Adrenal gland (tissue), 5 donors: ENCODE data around the gene TRIOBP.

Experiments used
- POLR2A ChIP-seq, 2 donors: fragments of 450-650 bp; IDR thresholded peaks; one replicate each; pipeline ENCODE4 v1.6.1; 2017; ENCODE audit warnings: antibody characterized with exemption in 2 of 2, mild to moderate bottlenecking in 2 of 2, moderate library complexity in 1 of 2
- TF ChIP-seq, protein P1 (sequence below), 6 experiments: fragments of 450-650 bp in 4 of 6; fragments of 200-600 bp in 2 of 6; sonication (generic) in 1 of 6; IDR thresholded peaks; 1 replicate in 5 of 6; 2 replicates in 1 of 6; pipeline versions ENCODE4 v1.5.1 to v1.8.0; 2016 to 2021; ENCODE audit warnings: antibody characterized with exemption in 6 of 6, mild to moderate bottlenecking in 2 of 6, moderate library complexity in 1 of 6
- donor health status: DM: no; HTN: no; CAD: no.

DNA sequence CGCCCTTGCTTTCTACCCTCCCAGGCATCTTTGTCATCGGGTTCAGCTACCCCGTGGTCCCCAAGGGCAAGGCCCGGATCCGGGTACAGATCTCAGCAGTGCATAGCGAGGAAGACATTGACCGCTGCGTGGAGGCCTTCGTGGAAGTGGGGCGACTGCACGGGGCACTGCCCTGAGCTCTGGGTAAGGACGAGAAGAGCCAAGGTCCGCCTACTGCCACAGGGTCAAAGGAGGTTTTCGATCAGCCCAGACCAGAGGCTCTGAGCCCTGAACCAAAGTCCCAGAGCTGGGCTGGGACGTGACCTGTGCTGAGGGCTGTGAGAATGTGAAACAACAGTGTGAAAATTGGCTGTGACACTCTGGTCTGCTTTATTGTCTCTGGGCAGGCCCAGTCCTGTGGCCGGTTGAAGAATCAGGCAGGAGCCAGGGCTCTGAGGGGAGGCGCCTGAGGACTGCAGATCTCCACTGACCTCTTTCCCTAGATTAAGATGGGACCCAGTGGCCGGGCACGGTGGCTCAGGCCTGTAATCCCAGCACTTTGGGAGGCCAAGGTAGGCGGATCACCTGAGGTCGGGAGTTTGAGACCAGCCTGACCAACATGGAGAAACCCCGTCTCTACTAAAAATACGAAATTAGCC lies 119.8 kb downstream of the TRIOBP start:
- TF ChIP-seq, protein P1, sequence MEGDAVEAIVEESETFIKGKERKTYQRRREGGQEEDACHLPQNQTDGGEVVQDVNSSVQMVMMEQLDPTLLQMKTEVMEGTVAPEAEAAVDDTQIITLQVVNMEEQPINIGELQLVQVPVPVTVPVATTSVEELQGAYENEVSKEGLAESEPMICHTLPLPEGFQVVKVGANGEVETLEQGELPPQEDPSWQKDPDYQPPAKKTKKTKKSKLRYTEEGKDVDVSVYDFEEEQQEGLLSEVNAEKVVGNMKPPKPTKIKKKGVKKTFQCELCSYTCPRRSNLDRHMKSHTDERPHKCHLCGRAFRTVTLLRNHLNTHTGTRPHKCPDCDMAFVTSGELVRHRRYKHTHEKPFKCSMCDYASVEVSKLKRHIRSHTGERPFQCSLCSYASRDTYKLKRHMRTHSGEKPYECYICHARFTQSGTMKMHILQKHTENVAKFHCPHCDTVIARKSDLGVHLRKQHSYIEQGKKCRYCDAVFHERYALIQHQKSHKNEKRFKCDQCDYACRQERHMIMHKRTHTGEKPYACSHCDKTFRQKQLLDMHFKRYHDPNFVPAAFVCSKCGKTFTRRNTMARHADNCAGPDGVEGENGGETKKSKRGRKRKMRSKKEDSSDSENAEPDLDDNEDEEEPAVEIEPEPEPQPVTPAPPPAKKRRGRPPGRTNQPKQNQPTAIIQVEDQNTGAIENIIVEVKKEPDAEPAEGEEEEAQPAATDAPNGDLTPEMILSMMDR (IDR thresholded peaks at IDR 0.05) = no peak
- no peak for TF ChIP-seq POLR2A (IDR thresholded peaks at IDR 0.05)
